H9 (cell line): ENCODE measurements around the gene WDR20. TPM values are rescaled to one million over a fixed set of nuclear protein-coding genes. Genes with fewer than 3 reads are reported as not detected.

Source experiments
- DNase-seq: peaks from one replicate; pipeline ENCODE4 v3.0.0-alpha.2; 2017
- H2AFZ ChIP-seq: one replicate; pipeline ENCODE4 v1.6.1; 2013; ENCODE audit warnings: mild to moderate bottlenecking, low read length, control low read depth, moderate library complexity
- H2AK5ac ChIP-seq: 2 replicates; pipeline ENCODE4 v1.6.1; 2013; ENCODE audit warnings: low read length, control low read depth, mixed read lengths; ENCODE audit not compliant: insufficient read length
- H2BK120ac ChIP-seq: one replicate; pipeline ENCODE4 v1.6.1; 2013; ENCODE audit warnings: low read depth, mild to moderate bottlenecking, low read length, control low read depth, inconsistent platforms; ENCODE audit not compliant: poor library complexity, severe bottlenecking
- H2BK12ac ChIP-seq: 2 replicates; pipeline ENCODE4 v1.6.1; 2013; ENCODE audit warnings: low read length, control low read depth, mixed read lengths, low read depth; ENCODE audit not compliant: insufficient read length
- H2BK15ac ChIP-seq: 2 replicates; pipeline ENCODE4 v1.6.1; 2013; ENCODE audit warnings: low read depth, low read length, control low read depth
- H2BK20ac ChIP-seq: one replicate; pipeline ENCODE4 v1.6.1; 2013; ENCODE audit warnings: low read depth, mild to moderate bottlenecking, low read length, control low read depth, inconsistent platforms; ENCODE audit not compliant: poor library complexity, severe bottlenecking
- H2BK5ac ChIP-seq: 2 replicates; pipeline ENCODE4 v1.6.1; 2013; ENCODE audit warnings: low read length, control low read depth, mixed read lengths; ENCODE audit not compliant: insufficient read length
- H3K14ac ChIP-seq: 2 replicates; pipeline ENCODE4 v1.6.1; 2013; ENCODE audit warnings: low read length, control low read depth; ENCODE audit not compliant: insufficient read depth
- H3K18ac ChIP-seq: 2 replicates; pipeline ENCODE4 v1.6.1; 2013; ENCODE audit warnings: low read depth, mild to moderate bottlenecking, mixed read lengths, low read length, control low read depth; ENCODE audit not compliant: insufficient read length
- H3K23ac ChIP-seq: 2 replicates; pipeline ENCODE4 v1.6.1; 2013; ENCODE audit warnings: low read length, control low read depth, mixed read lengths, low read depth; ENCODE audit not compliant: insufficient read length
- H3K23me2 ChIP-seq: 2 replicates; pipeline ENCODE4 v1.6.1; 2013; ENCODE audit warnings: low read depth, mild to moderate bottlenecking, mixed read lengths, low read length, control low read depth; ENCODE audit not compliant: insufficient read length, poor library complexity, severe bottlenecking
- H3K27ac ChIP-seq: 2 replicates; pipeline ENCODE4 v1.5.1; 2013; ENCODE audit warnings: low read length, control low read depth, mixed read lengths, low read depth; ENCODE audit not compliant: insufficient read length
- H3K27me3 ChIP-seq: 2 replicates; pipeline ENCODE4 v1.6.1; 2013; ENCODE audit warnings: low read length, control low read depth, inconsistent platforms; ENCODE audit not compliant: insufficient read depth
- H3K4ac ChIP-seq: 2 replicates; pipeline ENCODE4 v1.6.1; 2013; ENCODE audit warnings: low read depth, mild to moderate bottlenecking, control low read depth, inconsistent platforms, low read length, moderate library complexity
- H3K4me1 ChIP-seq: 2 replicates; pipeline ENCODE4 v1.6.1; 2013; ENCODE audit warnings: low read length, control low read depth, inconsistent platforms; ENCODE audit not compliant: insufficient read depth
- H3K4me2 ChIP-seq: 2 replicates; pipeline ENCODE4 v1.6.1; 2013; ENCODE audit warnings: low read length, control low read depth, mixed read lengths; ENCODE audit not compliant: insufficient read length, insufficient read depth
- H3K56ac ChIP-seq: 2 replicates; pipeline ENCODE4 v1.6.1; 2013; ENCODE audit warnings: low read depth, mild to moderate bottlenecking, mixed read lengths, low read length, control low read depth; ENCODE audit not compliant: insufficient read length
- H3K79me1 ChIP-seq: 2 replicates; pipeline ENCODE4 v1.6.1; 2013; ENCODE audit warnings: low read depth, mild to moderate bottlenecking, moderate library complexity, low read length, control low read depth, inconsistent platforms; ENCODE audit not compliant: insufficient read depth, poor library complexity, severe bottlenecking
- H3K79me2 ChIP-seq: 2 replicates; pipeline ENCODE4 v1.6.1; 2013; ENCODE audit warnings: low read length, control low read depth, inconsistent platforms; ENCODE audit not compliant: insufficient read depth
- H3K9ac ChIP-seq: 2 replicates; pipeline ENCODE4 v1.6.1; 2013; ENCODE audit warnings: low read length, control low read depth, mixed read lengths; ENCODE audit not compliant: insufficient read length; ENCODE audit errors: extremely low read depth
- H3K9me3 ChIP-seq: one replicate; pipeline ENCODE4 v1.6.1; 2013; ENCODE audit warnings: low read depth, low read length, inconsistent platforms; ENCODE audit not compliant: control insufficient read depth
- H3T11ph ChIP-seq: one replicate; pipeline ENCODE4 v1.6.1; 2013; ENCODE audit warnings: mild to moderate bottlenecking, low read length, control low read depth, inconsistent platforms
- H4K20me1 ChIP-seq: one replicate; pipeline ENCODE4 v1.6.1; 2013; ENCODE audit not compliant: control insufficient read depth, insufficient read length, insufficient read depth
- H4K5ac ChIP-seq: 2 replicates; pipeline ENCODE4 v1.6.1; 2013; ENCODE audit warnings: low read depth, mild to moderate bottlenecking, mixed read lengths, low read length, control low read depth; ENCODE audit not compliant: insufficient read length
- H4K8ac ChIP-seq: replicated peaks from 2 replicates; pipeline ENCODE4 v1.6.1; 2013; ENCODE audit warnings: low read length, control low read depth, mixed read lengths, low read depth; ENCODE audit not compliant: insufficient read length
- H4K91ac ChIP-seq: 2 replicates; pipeline ENCODE4 v1.6.1; 2013; ENCODE audit warnings: low read depth, mild to moderate bottlenecking, moderate library complexity, mixed read lengths, low read length, control low read depth; ENCODE audit not compliant: insufficient read length
- H3K27ac Mint-ChIP-seq, 3 experiments: 2 replicates in 2 of 3; 3 replicates in 1 of 3; pipeline ENCODE4 v1.8.0; 2020 to 2021; ENCODE audit warnings: mixed read lengths in 3 of 3, mild to moderate bottlenecking in 1 of 3, moderate library complexity in 1 of 3
- H3K27me3 Mint-ChIP-seq: 2 replicates; pipeline ENCODE4 v1.8.0; 2021; ENCODE audit warnings: low read depth, mild to moderate bottlenecking, moderate library complexity, mixed read lengths
- H3K36me3 Mint-ChIP-seq, 3 experiments: 2 replicates in 2 of 3; 3 replicates in 1 of 3; pipeline ENCODE4 v1.8.0; 2020 to 2021; ENCODE audit warnings: low read depth in 3 of 3, mixed read lengths in 3 of 3; ENCODE audit not compliant: insufficient read depth in 1 of 3
- H3K4me1 Mint-ChIP-seq, 2 experiments: 2 replicates each; pipeline ENCODE4 v1.8.0; 2020; ENCODE audit warnings: mixed read lengths in 2 of 2
- H3K4me3 Mint-ChIP-seq, 2 experiments: 2 replicates in 1 of 2; 3 replicates in 1 of 2; pipeline ENCODE4 v1.8.0; 2020 to 2021; ENCODE audit warnings: mild to moderate bottlenecking in 2 of 2, mixed read lengths in 2 of 2, moderate library complexity in 1 of 2
- H3K9me3 Mint-ChIP-seq, 2 experiments: 2 replicates in 1 of 2; 3 replicates in 1 of 2; pipeline ENCODE4 v1.8.0; 2020; ENCODE audit warnings: mild to moderate bottlenecking in 2 of 2, mixed read lengths in 2 of 2, moderate library complexity in 1 of 2
- WGBS: extraction: QIAGEN DNeasy Blood & Tissue Kit; methylation state at CpG from one replicate; pipeline ENCODE4 v1.1.7; 2013; ENCODE audit warnings: missing lambda C conversion rate, low lambda C conversion rate, mixed read lengths; ENCODE audit not compliant: insufficient read length; ENCODE audit errors: extremely low coverage; 5-methylcytosine and 5-hydroxymethylcytosine counted together
- total RNA-seq: library from RNA; stranded (reverse); gene quantifications from 2 replicates; pipeline ENCODE4 v1.2.1, GENCODE V29; 2021
- TF ChIP-seq, protein P1 (sequence below): fragments of 200-600 bp; sonication (generic); conservative IDR thresholded peaks from 3 replicates; pipeline ENCODE4 v1.8.0; 2021; ENCODE audit warnings: antibody characterized with exemption, mild to moderate bottlenecking

The WDR20 gene
- total RNA-seq, 1 experiment from 2014 or later: 31.6 TPM

DNA sequence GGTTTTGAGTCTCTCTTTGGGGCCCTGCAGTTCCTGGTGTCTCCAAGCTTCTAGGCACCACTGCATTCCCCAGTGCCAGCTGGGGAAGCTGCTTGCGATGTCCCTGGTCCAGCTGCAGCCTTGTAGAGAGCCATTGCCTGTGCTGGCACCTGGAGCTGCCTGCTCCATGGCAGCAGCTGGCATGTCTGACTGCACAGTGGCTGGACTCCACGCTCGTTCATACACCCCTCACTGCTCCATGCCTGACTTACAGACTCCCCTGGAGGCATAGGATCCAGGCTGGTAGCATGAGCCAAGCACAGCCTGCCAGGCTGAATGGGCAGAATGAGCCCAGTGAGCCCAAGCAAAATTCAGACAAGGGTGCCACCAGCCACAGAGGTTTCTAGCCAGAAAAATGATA is 21.8 kb upstream of the WDR20 start:
- H2BK15ac ChIP-seq: no peak overlapping the region
- no peak overlapping the region for H4K91ac ChIP-seq
- H4K20me1 ChIP-seq: no peaks in the 10 kb centered on the region
- H3T11ph ChIP-seq: no peak overlapping the region
- TF ChIP-seq, protein P1, sequence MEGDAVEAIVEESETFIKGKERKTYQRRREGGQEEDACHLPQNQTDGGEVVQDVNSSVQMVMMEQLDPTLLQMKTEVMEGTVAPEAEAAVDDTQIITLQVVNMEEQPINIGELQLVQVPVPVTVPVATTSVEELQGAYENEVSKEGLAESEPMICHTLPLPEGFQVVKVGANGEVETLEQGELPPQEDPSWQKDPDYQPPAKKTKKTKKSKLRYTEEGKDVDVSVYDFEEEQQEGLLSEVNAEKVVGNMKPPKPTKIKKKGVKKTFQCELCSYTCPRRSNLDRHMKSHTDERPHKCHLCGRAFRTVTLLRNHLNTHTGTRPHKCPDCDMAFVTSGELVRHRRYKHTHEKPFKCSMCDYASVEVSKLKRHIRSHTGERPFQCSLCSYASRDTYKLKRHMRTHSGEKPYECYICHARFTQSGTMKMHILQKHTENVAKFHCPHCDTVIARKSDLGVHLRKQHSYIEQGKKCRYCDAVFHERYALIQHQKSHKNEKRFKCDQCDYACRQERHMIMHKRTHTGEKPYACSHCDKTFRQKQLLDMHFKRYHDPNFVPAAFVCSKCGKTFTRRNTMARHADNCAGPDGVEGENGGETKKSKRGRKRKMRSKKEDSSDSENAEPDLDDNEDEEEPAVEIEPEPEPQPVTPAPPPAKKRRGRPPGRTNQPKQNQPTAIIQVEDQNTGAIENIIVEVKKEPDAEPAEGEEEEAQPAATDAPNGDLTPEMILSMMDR: no peak
- no peaks in the 10 kb centered on the region for H3K9me3 ChIP-seq
- Mint-ChIP-seq H3K4me3 (no peak overlapping the region), H3K9me3 (peaks cover 0 to 1% of the 10 kb centered on the region in 2 experiments; a peak in 1 of 5 replicates), H3K27me3 (no peaks in the 10 kb centered on the region), H3K4me1 (no peaks in the 10 kb centered on the region; a peak in 1 of 4 replicates), H3K36me3 (peaks cover 2 to 5% (median 4%) of the 10 kb centered on the region in 3 experiments; a peak in 5 of 7 replicates), H3K27ac (no peak overlapping the region; a peak in 1 of 7 replicates)
- no peak overlapping the region for H2BK12ac ChIP-seq
- no peak overlapping the region for H3K9ac ChIP-seq
- no peak overlapping the region for H2BK5ac ChIP-seq
- H3K27ac ChIP-seq: no peak overlapping the region
- no peaks in the 10 kb centered on the region for H3K23me2 ChIP-seq
- H3K27me3 ChIP-seq: no peaks in the 10 kb centered on the region
- H3K23ac ChIP-seq: no peak overlapping the region
- no peak overlapping the region for H3K4me2 ChIP-seq
- H3K14ac ChIP-seq: no peak overlapping the region
- no CpG with 5 or more reads among the region's 3 CpGs for WGBS
- no peak overlapping the region for H3K56ac ChIP-seq
- no peak overlapping the region for H2BK120ac ChIP-seq
- no peaks in the 10 kb centered on the region for H3K4me1 ChIP-seq
- no peak overlapping the region for H4K5ac ChIP-seq
- H3K18ac ChIP-seq: no peak overlapping the region
- H3K79me2 ChIP-seq: no peaks in the 10 kb centered on the region
- no peak overlapping the region for H2AK5ac ChIP-seq
- H4K8ac ChIP-seq: no peak overlapping the region
- no peak for DNase-seq
- no peaks in the 10 kb centered on the region for H3K79me1 ChIP-seq
- no peak overlapping the region for H2BK20ac ChIP-seq
- no peak overlapping the region for H3K4ac ChIP-seq
- no peak overlapping the region for H2AFZ ChIP-seq
